Testis (tissue), 3 donors: ENCODE data around the gene SMCO4. TPM values are rescaled to one million over a fixed set of nuclear protein-coding genes. Genes with fewer than 3 reads are reported as not detected.

ENCODE experiments used
- DNase-seq: peaks from one replicate; pipeline ENCODE4 v3.0.0-alpha.2; 2019
- H3K27ac ChIP-seq, 2 donors: fragments of 200-600 bp; sonication (generic); one replicate each; pipeline ENCODE4 v1.5.1; 2019
- H3K27me3 ChIP-seq: fragments of 200-600 bp; sonication (generic); one replicate; pipeline ENCODE4 v1.5.1; 2019
- H3K36me3 ChIP-seq: fragments of 200-600 bp; sonication (generic); one replicate; pipeline ENCODE4 v1.5.1; 2017; ENCODE audit warnings: low read depth; ENCODE audit errors: missing control alignments
- H3K4me1 ChIP-seq: fragments of 200-600 bp; sonication (generic); one replicate; pipeline ENCODE4 v1.5.1; 2019
- H3K4me3 ChIP-seq, 2 donors: fragments of 200-600 bp; sonication (generic); one replicate each; pipeline ENCODE4 v1.5.1; 2017 to 2019
- H3K9me3 ChIP-seq: fragments of 200-600 bp; sonication (generic); one replicate; pipeline ENCODE4 v1.5.1; 2017
- POLR2A ChIP-seq: fragments of 450-650 bp; IDR thresholded peaks from one replicate; pipeline ENCODE4 v1.6.1; 2017; ENCODE audit warnings: antibody characterized with exemption, mild to moderate bottlenecking, moderate library complexity
- WGBS, 2 donors: methylation state at CpG; one replicate each; pipeline ENCODE4 v1.1.5; 2018; 5-methylcytosine and 5-hydroxymethylcytosine counted together
- intact Hi-C: fragments of 100-400 bp; cut with DNase I; formaldehyde crosslinking; loops from one replicate; pipeline ENCODE4 v1.15.1; 2023; ENCODE audit warnings: low total_unique reads
- polyA plus RNA-seq: library from polyadenylated mRNA; stranded (reverse); fragments of 350-450 nt; fragmentation: Illumina TruSeq; extraction: RNeasy Lipid Tissue Mini Kit (QIAGEN cat#74804); gene quantifications from one replicate; pipeline ENCODE4 v1.2.3, GENCODE V29; 2014; ENCODE audit warnings: low read depth, low replicate concordance; ENCODE audit not compliant: insufficient read depth
- total RNA-seq, 2 donors: library from RNA; depleted of rRNA; stranded (reverse); fragments of >200 nt; gene quantifications; one replicate each; pipeline ENCODE4 v1.2.3, GENCODE V29; 2016
- TF ChIP-seq, protein P1 (sequence below), 3 experiments: fragments of 450-650 bp in 2 of 3; fragments of 200-600 bp in 1 of 3; sonication (generic) in 1 of 3; IDR thresholded peaks; one replicate each; pipeline ENCODE4 v1.5.1; 2016 to 2019; ENCODE audit warnings: antibody characterized with exemption in 3 of 3, mild to moderate bottlenecking in 2 of 3, moderate library complexity in 1 of 3

The SMCO4 gene
- total and polyA plus RNA-seq, 3 donors from 2014 or later: 33.6 to 59.9 (median 34.2) TPM

DNA sequence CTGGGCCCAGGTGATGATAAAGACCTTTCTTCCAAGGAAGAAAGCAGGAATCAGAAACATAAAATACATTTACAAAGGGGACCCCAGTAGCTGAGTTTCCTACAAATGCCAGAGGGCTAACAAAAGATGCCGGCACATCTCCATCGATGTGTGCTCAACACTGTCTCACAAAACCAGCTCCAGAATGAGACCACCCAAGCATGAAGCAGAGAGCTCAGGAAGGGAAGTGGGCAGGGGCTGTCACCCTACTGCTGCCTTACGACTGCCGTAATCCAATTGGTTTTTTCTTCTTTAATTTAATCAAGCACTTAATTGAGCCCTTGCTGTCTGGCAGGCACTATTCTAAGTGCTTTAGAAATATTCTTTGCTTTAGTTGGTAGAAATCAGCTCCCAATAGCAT lies 26.1 kb downstream of the SMCO4 start:
- Histone ChIP-seq H3K27me3 (no peaks in the 10 kb centered on the region), H3K9me3 (no peaks in the 10 kb centered on the region), H3K36me3 (no peaks in the 10 kb centered on the region), H3K4me1 (no peaks in the 10 kb centered on the region), H3K27ac (no peak overlapping the region), H3K4me3 (no peak overlapping the region)
- intact Hi-C loops: no loop called here
- TF ChIP-seq, protein P1, sequence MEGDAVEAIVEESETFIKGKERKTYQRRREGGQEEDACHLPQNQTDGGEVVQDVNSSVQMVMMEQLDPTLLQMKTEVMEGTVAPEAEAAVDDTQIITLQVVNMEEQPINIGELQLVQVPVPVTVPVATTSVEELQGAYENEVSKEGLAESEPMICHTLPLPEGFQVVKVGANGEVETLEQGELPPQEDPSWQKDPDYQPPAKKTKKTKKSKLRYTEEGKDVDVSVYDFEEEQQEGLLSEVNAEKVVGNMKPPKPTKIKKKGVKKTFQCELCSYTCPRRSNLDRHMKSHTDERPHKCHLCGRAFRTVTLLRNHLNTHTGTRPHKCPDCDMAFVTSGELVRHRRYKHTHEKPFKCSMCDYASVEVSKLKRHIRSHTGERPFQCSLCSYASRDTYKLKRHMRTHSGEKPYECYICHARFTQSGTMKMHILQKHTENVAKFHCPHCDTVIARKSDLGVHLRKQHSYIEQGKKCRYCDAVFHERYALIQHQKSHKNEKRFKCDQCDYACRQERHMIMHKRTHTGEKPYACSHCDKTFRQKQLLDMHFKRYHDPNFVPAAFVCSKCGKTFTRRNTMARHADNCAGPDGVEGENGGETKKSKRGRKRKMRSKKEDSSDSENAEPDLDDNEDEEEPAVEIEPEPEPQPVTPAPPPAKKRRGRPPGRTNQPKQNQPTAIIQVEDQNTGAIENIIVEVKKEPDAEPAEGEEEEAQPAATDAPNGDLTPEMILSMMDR (IDR thresholded peaks at IDR 0.05): no peak
- no peak for TF ChIP-seq POLR2A
- 88 to 94% methylated on average over 4 of the region's 4 CpGs for WGBS, 2 donors
- no peak for DNase-seq

DNA sequence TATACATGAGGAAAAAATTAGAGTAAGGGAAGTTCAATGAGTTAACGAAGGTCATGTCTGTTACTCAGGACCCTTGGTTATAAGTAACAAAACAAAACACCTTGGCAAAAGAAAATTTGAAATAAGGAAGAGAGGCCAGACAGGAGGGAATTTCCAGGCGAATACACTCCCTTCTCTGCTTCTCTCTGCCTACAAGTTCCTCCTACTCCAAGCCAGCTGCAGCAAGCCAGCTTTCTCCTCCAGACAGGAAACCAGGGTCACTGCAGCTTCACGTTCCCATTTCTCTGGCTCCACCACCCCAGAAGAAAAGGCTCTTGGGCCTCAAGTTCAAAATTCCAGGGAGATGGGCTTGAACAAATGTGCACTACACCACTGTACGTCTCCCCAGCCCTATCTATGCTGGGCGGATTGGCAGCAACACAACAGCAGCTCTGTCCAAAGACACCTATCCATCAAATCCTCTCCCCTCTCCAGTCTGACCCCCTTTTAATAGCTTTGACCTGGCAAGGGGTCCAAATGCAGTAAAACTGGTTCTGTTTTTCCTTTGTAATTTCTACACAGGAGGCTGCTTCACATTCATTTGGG lies 27.7 kb downstream of the SMCO4 start:
- Histone ChIP-seq H3K9me3 (no peaks in the 10 kb centered on the region), H3K36me3 (no peaks in the 10 kb centered on the region), H3K27ac (no peak overlapping the region), H3K4me3 (no peak overlapping the region), H3K27me3 (no peaks in the 10 kb centered on the region), H3K4me1 (no peaks in the 10 kb centered on the region)
- intact Hi-C loops: no loop called here
- no peak for DNase-seq
- TF ChIP-seq, protein P1 (IDR thresholded peaks at IDR 0.05): no peak
- no peak for TF ChIP-seq POLR2A
- 45 to 62% methylated on average over 5 of the region's 5 CpGs for WGBS, 2 donors

DNA sequence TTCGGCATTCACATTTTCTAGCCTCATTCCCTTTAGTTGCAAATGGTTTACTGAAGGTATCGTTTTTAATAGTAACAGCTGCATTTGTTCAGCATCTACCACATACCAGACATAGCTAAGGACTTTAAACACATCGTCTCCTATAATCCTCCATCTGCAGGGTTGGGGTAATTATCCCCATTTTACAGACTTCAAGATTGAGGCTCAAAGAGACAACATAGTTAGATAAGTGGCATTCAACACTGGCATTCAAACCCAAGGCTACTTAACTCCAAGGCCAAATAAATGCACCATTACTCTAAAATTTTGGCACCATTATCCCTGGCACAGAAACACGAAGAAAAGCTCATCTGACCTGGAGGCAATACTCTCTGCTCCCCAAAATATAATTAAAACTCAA lies 28.5 kb downstream of the SMCO4 start:
- no peaks in the 10 kb centered on the region for H3K36me3 ChIP-seq
- no peak overlapping the region for H3K27ac ChIP-seq
- H3K4me1 ChIP-seq: no peaks in the 10 kb centered on the region
- no peak for DNase-seq
- H3K4me3 ChIP-seq: no peak overlapping the region
- WGBS, 2 donors: 75 to 77% methylated on average over 4 of the region's 4 CpGs
- H3K27me3 ChIP-seq: no peaks in the 10 kb centered on the region
- TF ChIP-seq, protein P1 (IDR thresholded peaks at IDR 0.05): no peak
- TF ChIP-seq POLR2A: no peak
- intact Hi-C loops: no loop called here
- no peaks in the 10 kb centered on the region for H3K9me3 ChIP-seq

DNA sequence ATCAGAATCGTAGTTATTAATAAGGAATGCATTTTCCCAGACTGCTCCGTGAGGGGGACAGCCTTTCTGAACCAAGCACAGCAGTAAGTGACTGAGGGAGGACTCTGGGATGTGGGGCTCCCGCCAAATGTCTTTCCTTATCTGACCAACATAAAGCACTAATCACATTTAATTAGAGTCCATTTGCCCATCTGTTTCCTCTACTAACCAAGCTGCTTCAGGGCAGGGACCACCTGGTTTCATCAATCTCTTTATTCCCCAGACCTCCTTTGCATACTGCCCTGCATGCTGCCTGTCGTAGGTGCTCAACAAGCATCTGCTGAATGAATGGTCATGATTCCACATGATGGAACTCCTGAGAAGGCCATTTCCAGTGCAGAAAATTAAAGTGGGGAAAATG lies 29.4 kb downstream of the SMCO4 start:
- H3K36me3 ChIP-seq: no peaks in the 10 kb centered on the region
- WGBS, 2 donors: 70 to 94% methylated on average over 4 of the region's 4 CpGs
- no peak overlapping the region for H3K4me3 ChIP-seq
- intact Hi-C loops: no loop called here
- H3K9me3 ChIP-seq: no peaks in the 10 kb centered on the region
- H3K27me3 ChIP-seq: no peaks in the 10 kb centered on the region
- TF ChIP-seq POLR2A: no peak
- TF ChIP-seq, protein P1 (IDR thresholded peaks at IDR 0.05): no peak
- H3K27ac ChIP-seq: no peak overlapping the region
- H3K4me1 ChIP-seq: no peaks in the 10 kb centered on the region
- no peak for DNase-seq

DNA sequence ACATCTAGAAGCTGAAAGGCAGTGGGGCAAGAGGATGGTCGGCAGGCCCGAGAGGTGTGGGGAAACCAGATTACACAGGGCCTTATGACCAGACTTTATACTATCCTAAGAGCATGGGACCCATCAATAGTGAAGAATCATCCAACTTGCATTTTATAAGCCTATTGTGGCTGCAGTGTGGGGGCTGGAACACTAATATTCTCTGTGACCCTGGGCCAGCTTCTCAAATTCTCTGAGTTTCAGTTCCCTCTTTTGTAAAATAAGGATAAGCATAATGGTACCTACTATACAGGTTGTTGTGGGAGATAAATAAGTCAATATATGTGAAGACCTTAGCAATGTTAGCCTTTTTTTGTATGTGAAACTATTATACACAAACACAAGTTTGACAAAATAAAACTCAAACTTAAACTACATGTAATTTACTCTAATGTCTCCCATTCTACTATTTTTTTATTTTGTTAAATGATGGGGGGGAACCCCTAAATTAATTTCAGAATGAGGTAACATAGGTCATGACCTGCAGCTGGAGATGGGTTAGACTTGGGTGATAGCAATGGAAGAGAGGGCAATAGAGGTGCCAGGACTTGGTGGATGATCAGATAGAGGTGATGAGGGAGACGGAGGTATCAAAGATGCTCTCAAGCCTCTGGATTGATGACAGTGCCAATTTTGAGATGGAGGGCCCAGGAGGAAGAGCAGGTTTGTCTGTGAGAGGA lies 30.1 kb downstream of the SMCO4 start:
- no peak for DNase-seq

More for the DNA sequence above, 30.1 kb downstream of the SMCO4 start:
- TF ChIP-seq POLR2A: no peak
- TF ChIP-seq, protein P1 (IDR thresholded peaks at IDR 0.05): no peak
- no peaks in the 10 kb centered on the region for H3K36me3 ChIP-seq
- H3K4me3 ChIP-seq: no peak overlapping the region
- no peak overlapping the region for H3K27ac ChIP-seq
- H3K9me3 ChIP-seq: no peaks in the 10 kb centered on the region
- intact Hi-C loops: no loop called here
- no peaks in the 10 kb centered on the region for H3K27me3 ChIP-seq
- 89 to 93% methylated on average over 3 of the region's 3 CpGs for WGBS, 2 donors
- no peaks in the 10 kb centered on the region for H3K4me1 ChIP-seq
